HepG2 (cell line): Measurements from ENCODE around the gene COX14. TPM values are rescaled to one million over a fixed set of nuclear protein-coding genes. Genes with fewer than 3 reads are reported as not detected.

Experiments used
- CREBL2 ChIP-seq: sonication (generic); formaldehyde crosslinking; IDR thresholded peaks from 2 replicates; pipeline ENCODE4 v1.8.1; 2023; ENCODE audit warnings: missing genetic modification reagents, mild to moderate bottlenecking, borderline replicate concordance
- MBNL3 ChIP-seq: fragments of 250-450 bp; sonication (Bioruptor Pico); conservative IDR thresholded peaks from 2 replicates; pipeline ENCODE4 v1.8.0; 2022; ENCODE audit warnings: mild to moderate bottlenecking, inconsistent platforms
- NKX3-1 ChIP-seq: sonication (generic); formaldehyde crosslinking; IDR thresholded peaks from 2 replicates; pipeline ENCODE4 v1.5.0; 2020; ENCODE audit warnings: missing genetic modification reagents
- NPAS2 ChIP-seq: sonication (generic); formaldehyde crosslinking; IDR thresholded peaks from 2 replicates; pipeline ENCODE4 v1.8.0; 2022; ENCODE audit warnings: mild to moderate bottlenecking, missing genetic modification reagents, borderline replicate concordance
- NR2C2 ChIP-seq: sonication (generic); formaldehyde crosslinking; IDR thresholded peaks from 2 replicates; pipeline ENCODE4 v1.4.0; 2020; ENCODE audit warnings: missing genetic modification reagents, mild to moderate bottlenecking, moderate library complexity, borderline replicate concordance
- PREB ChIP-seq: sonication (generic); formaldehyde crosslinking; IDR thresholded peaks from 2 replicates; pipeline ENCODE4 v1.4.0; 2020; ENCODE audit warnings: missing genetic modification reagents
- PRPF4 ChIP-seq: fragments of 200-400 bp; formaldehyde crosslinking; IDR thresholded peaks from 2 replicates; pipeline ENCODE4 v1.6.1; 2016; ENCODE audit warnings: low read length, low read depth; ENCODE audit not compliant: poor library complexity, severe bottlenecking
- RBM22 ChIP-seq: fragments of 200-400 bp; formaldehyde crosslinking; optimal IDR thresholded peaks from 2 replicates; pipeline ENCODE3; 2017; ENCODE audit warnings: mild to moderate bottlenecking, low read length, moderate library complexity
- SETDB1 ChIP-seq: sonication (generic); formaldehyde crosslinking; IDR thresholded peaks from 2 replicates; pipeline ENCODE4 v1.5.1; 2020; ENCODE audit warnings: missing genetic modification reagents, mild to moderate bottlenecking, borderline replicate concordance
- TCF12 ChIP-seq, 2 experiments: fragments of 450-650 bp in 1 of 2; sonication (generic) in 1 of 2; formaldehyde crosslinking in 1 of 2; IDR thresholded peaks; 2 replicates each; pipeline versions ENCODE4 v1.6.1 to v1.8.0; 2017 to 2022; ENCODE audit warnings: antibody characterized with exemption in 1 of 2, mild to moderate bottlenecking in 1 of 2, missing genetic modification reagents in 1 of 2, moderate library complexity in 1 of 2
- YEATS2 ChIP-seq: sonication (generic); formaldehyde crosslinking; IDR thresholded peaks from 2 replicates; pipeline ENCODE4 v1.4.0; 2020; ENCODE audit warnings: missing genetic modification reagents, borderline replicate concordance
- ZBTB37 ChIP-seq: sonication (generic); formaldehyde crosslinking; IDR thresholded peaks from 2 replicates; pipeline ENCODE4 v1.4.0; 2020; ENCODE audit warnings: mild to moderate bottlenecking, missing genetic modification reagents
- ZHX2 ChIP-seq, 2 experiments: sonication (generic) in 1 of 2; formaldehyde crosslinking in 1 of 2; IDR thresholded peaks; 2 replicates each; pipeline versions ENCODE4 v1.6.1 to v1.9.0; 2014 to 2022; ENCODE audit warnings: antibody characterized with exemption in 1 of 2, borderline replicate concordance in 1 of 2, inconsistent platforms in 1 of 2, low read depth in 1 of 2, missing genetic modification reagents in 1 of 2
- ZNF430 ChIP-seq: sonication (generic); formaldehyde crosslinking; IDR thresholded peaks from 2 replicates; pipeline ENCODE4 v1.9.0; 2021; ENCODE audit warnings: mild to moderate bottlenecking, missing genetic modification reagents
- polyA plus RNA-seq, 8 experiments: library from polyadenylated mRNA; depleted of rRNA in 3 of 8; stranded (reverse) in 7 of 8; unstranded in 1 of 8; fragments of >200 nt; fragmentation: Illumina TruSeq in 4 of 8; extraction: Trizol in 4 of 8; gene quantifications; 2 replicates each; pipeline versions ENCODE4 v1.2.1 to v1.2.3, GENCODE V29; 2011 to 2016; ENCODE audit warnings: low read depth in 4 of 8, missing spikeins in 1 of 8, mixed read lengths in 1 of 8; ENCODE audit not compliant: insufficient read depth in 1 of 8
- total RNA-seq, 5 experiments: library from RNA; depleted of rRNA; stranded (reverse); fragments of >200 nt; fragmentation: Illumina TruSeq; extraction: Trizol; gene quantifications; 2 replicates each; pipeline ENCODE4 v1.2.3, GENCODE V29; 2016; ENCODE audit warnings: low read depth in 1 of 5
- TF ChIP-seq, protein P1 (sequence below): conservative IDR thresholded peaks from 2 replicates; pipeline ENCODE4 v1.6.1; 2018; ENCODE audit warnings: missing genetic modification reagents

The COX14 gene
- total and polyA plus RNA-seq, 2 of the 13 experiments (the other 11 are each of a cell fraction or from before 2014, with no cell fraction given) = 53.0 to 71.6 TPM

GRCh38 chr12:50110762-50111351, 1.2 kb upstream of the COX14 start (continued):
- no peak for TF ChIP-seq TCF12 (IDR thresholded peaks at IDR 0.05)
- no peak for TF ChIP-seq TCF12 (CRISPR knock-in tag; IDR thresholded peaks at IDR 0.05)
- no peak for TF ChIP-seq NKX3-1 (CRISPR knock-in tag)
- TF ChIP-seq CREBL2 (CRISPR knock-in tag) = no peak
- no peak for TF ChIP-seq PRPF4
- TF ChIP-seq NPAS2 (CRISPR knock-in tag) = no peak
- TF ChIP-seq ZNF430 (CRISPR knock-in tag) = no peak
- no peak for TF ChIP-seq ZHX2 (IDR thresholded peaks at IDR 0.05; ENCODE audit: low read depth)
- no peak for TF ChIP-seq ZHX2 (CRISPR knock-in tag; IDR thresholded peaks at IDR 0.05; ENCODE audit: borderline replicate concordance)
- no peak for TF ChIP-seq MBNL3 (CRISPR knock-in tag)
- TF ChIP-seq SETDB1 (CRISPR knock-in tag) = no peak
- no peak for TF ChIP-seq ZBTB37 (CRISPR knock-in tag)
- no peak for TF ChIP-seq NR2C2
- no peak for TF ChIP-seq RBM22
- TF ChIP-seq, protein P1, sequence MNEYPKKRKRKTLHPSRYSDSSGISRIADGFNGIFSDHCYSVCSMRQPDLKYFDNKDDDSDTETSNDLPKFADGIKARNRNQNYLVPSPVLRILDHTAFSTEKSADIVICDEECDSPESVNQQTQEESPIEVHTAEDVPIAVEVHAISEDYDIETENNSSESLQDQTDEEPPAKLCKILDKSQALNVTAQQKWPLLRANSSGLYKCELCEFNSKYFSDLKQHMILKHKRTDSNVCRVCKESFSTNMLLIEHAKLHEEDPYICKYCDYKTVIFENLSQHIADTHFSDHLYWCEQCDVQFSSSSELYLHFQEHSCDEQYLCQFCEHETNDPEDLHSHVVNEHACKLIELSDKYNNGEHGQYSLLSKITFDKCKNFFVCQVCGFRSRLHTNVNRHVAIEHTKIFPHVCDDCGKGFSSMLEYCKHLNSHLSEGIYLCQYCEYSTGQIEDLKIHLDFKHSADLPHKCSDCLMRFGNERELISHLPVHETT (CRISPR knock-in tag) = 0 out of 2 replicates have a peak, but pooled peaks have one; percentile 5
- no peak for TF ChIP-seq PREB (CRISPR knock-in tag)
- 0 out of 2 replicates have a peak, but pooled peaks have one; percentile 12 for TF ChIP-seq YEATS2 (CRISPR knock-in tag)
